HG03108 (cell line): ENCODE measurements around the gene ADM.

ENCODE experiments used
- ATAC-seq: cut with Tn5 transposase; IDR thresholded peaks from one replicate; pipeline ENCODE4 v1.9.1; 2021; ENCODE audit warnings: moderate library complexity; ENCODE audit not compliant: unreplicated experiment

The ADM gene

DNA sequence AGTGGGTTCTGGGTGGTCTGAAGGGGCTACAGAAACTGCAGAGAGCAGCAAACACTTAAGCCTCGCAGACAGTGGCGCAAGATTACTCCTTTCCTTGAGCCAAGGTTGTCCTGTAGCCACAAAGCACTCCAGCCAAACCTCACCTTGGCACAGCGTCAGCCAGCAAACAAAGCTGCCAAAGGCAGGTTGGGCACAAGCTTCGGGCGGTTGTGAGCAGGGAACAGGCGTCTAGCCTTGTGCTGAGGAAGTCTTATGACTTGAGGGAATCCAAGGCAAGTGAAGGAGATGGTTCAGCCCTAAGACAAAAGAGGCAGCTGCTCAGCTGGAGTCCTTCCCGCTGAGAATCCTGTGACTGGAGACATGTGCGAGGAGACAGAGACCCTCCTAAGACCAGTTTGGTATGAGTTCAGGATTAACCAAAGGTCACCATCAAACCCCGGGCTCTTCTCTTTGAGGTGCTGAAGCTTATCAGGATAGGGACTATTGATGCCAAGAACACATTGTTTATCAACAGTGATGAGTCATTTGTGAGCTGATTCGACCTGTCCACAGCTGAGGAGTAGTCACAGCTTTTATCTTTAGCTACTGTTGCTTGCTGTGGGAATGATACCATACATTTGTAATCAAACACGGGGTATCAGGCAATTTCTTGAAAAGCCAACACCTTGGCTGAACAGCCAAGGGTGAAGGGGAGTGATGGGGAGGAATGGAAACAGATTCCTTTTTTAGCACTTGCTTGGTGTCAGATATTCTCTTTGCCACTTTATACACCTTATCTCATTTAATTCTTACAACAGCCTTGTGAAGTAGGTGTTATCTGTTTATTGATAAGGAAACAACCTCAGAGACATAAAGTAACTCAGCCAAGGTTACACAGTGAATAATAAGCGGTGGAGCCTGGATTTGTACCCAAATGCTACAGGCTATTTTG lies 4.6 kb downstream of the ADM start:
- ATAC-seq = no peak

- no peak for ATAC-seq
Observed at GRCh38 chr11:10310301-10310841, 5.5 kb downstream of the ADM start.

DNA sequence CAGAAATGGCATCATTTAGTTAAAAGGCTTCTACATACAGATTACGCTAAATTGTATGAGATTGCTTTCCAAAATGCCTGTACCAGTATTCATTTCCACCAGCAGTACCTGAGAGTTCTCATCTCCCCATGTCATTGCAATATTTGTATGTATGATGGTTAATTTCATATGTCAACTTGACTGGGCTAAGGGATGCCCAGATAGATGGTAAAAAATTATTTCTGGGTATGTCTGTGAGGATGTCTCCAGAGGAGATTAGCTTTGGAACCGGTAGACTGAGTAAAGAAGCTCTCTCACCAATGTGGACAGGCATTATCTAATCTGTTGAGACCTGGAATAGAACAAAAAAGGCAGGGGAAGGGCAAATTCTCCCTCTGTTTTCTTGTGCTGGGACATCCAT lies 6.9 kb downstream of the ADM start:
- no peak for ATAC-seq

- peak; percentile 50 for ATAC-seq
Observed at GRCh38 chr11:10314199-10315072, 9.6 kb downstream of the ADM start.

GRCh38 chr11:10315083-10315482 lies 10.2 kb downstream of the ADM start:
- no peak for ATAC-seq

DNA sequence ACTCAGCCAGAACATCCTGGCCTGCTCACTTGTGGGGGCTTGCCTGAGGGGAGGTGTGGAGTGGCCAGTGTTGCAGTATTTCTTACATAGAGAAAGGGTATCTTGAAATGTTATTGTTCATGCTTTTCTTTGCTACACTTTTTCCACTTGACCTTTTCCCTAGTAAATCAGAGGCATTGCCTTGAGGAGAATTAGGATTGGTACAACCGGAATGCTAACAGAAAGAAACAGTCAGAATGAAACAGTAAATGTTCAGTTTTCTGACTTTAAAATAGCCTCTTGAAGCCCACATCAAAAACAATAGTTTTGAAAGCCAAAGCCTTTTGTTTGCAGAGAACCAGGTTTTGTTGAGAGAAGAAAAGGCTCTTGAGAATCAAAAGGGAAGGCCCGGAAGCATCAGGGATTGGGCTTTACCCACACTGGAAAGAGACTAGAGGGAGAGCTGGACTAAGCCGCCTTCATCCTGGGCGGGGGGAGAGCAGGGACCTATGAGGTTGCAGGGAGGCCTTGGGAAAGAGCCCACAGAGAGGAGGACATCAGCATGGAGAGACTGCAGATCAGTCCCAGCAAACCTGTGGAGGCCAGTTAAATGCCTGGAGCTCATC lies 12.4 kb downstream of the ADM start:
- ATAC-seq = no peak

DNA sequence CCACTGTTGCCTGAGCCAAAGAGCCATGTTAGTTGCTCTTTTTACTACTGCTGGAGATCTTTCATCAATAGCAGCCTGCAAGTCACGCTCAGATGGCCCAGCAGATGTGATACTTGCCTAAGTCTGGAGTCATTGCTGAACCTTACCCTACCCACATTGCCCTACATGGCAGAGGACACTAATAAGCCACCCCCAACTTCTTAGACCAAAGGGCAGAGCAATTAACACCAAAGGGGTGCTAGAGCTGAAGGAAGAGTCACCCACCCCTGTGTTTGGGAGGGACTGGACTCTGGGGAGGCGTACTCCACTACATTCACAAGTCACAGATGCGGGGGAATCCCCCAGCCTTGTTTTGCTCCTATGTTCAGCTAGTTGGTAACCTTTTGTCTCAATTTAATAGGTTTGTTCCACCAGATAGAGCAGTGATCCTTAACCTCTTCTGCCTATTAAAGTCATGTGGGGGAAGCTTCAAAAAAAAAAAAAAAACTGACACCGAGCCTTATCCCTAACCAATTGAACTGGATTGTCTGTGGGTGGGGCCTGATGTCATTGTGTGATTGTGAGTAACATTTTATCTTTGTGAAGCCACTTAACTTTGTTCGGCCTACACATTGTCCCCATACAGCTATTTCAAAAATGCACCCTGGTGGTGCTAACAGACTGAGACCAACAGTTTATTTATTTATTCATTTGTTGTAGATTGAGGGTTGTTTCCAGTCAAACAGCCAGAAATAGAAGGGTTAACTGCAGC lies 13.1 kb downstream of the ADM start:
- peak; percentile 49 for ATAC-seq

GRCh38 chr11:10318527-10318802 lies 13.6 kb downstream of the ADM start:
- no peak for ATAC-seq

DNA sequence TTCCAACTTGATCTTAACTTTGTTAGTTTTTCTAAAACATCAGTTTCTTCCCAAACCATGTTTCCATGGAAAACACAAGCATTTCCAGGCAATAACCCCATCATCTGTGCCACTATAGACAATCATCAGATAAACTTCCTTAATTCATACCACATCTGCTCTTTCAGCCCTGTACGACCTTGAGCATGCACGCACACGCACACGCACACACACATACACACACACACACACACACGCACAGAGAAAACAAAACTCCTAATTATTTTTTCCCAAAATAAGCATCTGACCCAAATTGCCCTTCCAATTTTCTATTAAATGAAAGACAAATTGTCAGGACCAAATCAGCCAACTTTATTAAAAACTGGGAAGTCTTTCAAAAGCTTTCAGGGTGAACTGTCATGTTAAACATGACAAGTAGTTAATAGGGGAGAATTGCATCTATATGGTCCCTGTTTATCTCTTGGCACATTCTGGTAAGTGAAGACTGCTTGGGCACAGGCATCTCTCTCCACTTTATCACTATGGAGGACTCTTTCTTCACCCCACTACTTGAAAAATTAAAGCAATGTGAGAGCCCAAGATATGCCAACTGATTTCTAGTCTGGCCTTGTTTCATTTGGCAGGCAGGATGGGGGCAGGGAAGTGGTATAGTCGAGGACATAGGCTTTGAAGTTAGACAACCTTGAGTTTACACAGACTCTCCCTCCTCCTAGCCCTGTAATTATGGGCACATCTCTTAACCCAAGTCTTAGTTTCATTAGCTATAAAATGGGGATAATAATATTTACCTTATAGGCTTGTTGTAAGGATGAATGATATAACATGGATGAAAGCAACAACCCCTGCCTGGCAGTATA lies 15.1 kb downstream of the ADM start:
- no peak for ATAC-seq

DNA sequence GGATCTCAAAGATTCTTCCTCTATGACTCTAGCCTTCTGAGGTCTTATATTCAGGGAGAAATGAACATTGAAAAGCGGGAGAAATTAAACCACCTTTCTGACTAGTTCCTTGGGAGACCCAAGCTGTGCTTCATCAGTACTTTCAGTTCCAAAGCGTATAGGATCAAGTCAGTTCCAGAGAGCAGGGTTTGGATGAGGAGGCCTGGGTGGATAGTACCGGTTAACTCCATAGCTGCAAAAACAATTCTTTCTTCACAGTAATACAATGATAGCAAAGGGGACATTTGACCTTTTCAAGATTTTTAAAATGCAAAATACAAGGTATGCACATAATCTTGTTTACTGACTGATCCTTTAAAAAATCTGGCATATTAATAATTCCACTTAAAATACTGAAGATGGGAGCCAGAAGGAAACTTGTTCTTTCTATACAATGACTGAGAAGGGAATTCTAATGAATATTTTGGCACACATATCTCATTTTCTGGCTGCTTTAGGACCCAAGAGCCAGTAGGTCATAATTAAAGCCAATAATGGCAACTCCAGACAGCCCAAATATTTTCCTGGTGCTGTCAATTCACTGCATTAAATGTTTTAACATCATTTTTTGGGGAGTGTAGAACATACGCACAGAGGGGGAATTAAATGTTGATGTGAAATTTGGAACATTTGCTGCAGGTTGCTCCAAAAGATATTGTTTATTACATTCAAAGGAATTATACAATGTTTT lies 16.0 kb downstream of the ADM start:
- ATAC-seq = no peak

DNA sequence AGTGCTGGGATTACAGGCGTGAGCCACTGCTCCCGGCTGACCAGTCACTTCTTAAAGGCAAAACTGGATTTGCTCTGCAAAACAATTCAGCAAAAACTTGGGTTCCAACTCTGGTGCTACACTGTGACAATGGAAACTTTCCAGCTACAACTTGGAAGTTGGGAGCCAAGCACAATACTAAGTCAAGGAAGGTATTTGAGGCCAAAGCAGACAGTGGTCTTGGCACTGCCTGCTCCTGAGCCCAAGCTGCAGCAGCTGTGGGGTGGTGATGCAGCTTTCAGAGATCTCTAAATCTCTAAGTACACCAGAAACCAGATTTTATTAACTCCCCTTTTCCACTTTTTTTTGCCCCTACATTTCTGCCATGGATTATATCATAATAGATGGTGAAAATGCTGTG lies 17.5 kb downstream of the ADM start:
- no peak for ATAC-seq

GRCh38 chr11:10322830-10323792 lies 18.2 kb downstream of the ADM start:
- no peak for ATAC-seq

DNA sequence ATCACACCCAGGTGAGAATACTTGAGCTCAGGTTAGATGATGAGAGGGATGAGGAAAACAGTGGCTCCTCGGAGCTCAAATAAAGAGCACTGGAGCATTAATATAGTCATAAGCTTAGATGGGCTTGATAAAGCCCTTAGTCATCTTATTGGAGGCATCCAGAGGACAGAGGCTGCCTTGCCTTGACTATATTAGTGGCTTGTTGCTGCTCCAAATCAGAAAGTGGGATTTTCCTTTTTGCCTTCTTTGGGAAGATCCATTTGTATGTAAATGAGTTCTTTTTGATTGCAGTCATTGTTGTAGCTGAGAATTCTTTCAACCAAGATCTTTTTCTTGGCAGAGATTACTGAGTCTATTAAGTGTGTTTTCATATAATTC lies 18.9 kb downstream of the ADM start:
- no peak for ATAC-seq

- no peak for ATAC-seq
Observed at GRCh38 chr11:10324474-10324873, 19.6 kb downstream of the ADM start.

- no peak for ATAC-seq
Observed at GRCh38 chr11:10325277-10326011, 20.6 kb downstream of the ADM start.

DNA sequence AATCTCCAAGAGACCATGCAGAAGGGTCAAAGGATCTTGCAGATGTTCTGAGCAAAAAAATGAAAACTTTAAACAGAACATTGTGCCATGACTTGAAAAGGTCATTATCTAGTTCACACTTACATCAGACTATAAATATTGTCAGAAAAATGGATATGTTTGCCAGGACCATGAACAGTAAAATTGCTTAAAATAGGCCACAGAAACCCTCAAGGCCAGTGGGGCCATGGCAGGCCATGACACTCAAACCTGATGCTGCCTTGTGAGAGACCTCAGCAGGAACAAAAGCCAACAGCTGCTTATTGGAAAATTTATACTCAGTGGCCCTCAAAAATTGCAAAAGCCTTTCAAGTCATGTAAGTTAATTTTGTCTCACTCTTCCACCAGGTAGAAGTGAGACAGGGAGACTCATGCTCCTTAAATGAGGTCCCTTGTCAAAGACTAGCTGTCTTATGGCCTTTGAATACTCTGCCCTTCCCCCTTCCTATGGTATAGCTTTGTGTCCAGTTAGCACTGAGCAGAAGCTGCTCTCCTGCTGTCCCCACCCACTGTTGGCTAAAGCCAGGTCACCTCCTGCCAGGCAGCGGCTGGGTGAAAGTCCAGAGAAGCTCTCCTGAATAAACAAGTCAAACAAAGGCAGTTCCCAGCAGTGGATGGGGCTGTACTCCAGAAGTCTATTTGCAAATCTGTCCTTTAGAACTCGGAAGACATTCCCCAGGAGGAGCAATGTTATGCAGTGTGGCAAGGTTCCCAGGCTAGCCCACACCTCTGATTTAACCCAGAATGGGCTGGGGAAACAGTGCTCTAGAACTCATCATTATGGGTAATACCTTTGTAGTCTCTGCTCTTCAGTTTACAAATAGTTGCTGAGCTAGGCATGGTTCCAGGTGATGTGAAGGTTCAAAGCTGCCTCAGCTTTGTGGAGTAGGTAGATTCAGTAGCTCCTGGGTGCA lies 21.4 kb downstream of the ADM start:
- no peak for ATAC-seq
